ENCODE measurements around the gene ZNF207. TPM values are rescaled to one million over a fixed set of nuclear protein-coding genes. Genes with fewer than 3 reads are reported as not detected.
"Not testable (repeated sequence)": the region's sequence is repeated elsewhere in the genome, so short reads cannot be mapped to it uniquely, and the experiment has no call there.

Gene ZNF207
- total RNA-seq, 1 donor from 2014 or later: 245 TPM

DNA sequence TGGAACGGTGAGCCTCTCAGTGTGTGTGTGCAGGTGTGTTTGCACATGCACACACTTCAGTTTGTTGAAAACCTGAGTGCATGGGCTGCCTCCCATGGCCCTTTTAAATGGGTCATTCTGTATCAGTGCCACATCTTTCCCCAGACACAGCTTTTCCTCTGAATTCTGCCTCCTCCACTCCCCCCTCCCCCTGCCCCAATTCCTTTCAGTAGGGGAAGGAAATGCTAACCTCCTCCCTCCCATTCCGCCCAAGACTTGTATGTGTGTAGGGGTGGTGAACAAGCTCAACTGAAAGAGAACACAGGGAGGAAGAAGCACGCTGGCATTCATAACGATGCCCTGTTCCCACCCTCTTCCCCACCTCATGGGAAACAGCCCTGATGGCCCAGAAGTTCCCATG, 42.3 kb upstream of the ZNF207 start:
- H3K27me3 Mint-ChIP-seq (ENCODE audit: low read depth): no peaks in the 10 kb centered on the region
- DNase-seq (ENCODE audit: low read depth, low spot score): no peak
- no peaks in the 10 kb centered on the region for H3K36me3 Mint-ChIP-seq (ENCODE audit: low read depth)
- no peaks in the 10 kb centered on the region for H3K9me3 Mint-ChIP-seq
- peaks cover 48% of the 10 kb centered on the region for H3K4me1 Mint-ChIP-seq
- no peak for TF ChIP-seq CTCF (conservative IDR thresholded peaks at IDR 0.05)
- H3K27ac Mint-ChIP-seq (ENCODE audit: unreplicated experiment): no peak overlapping the region
- H3K4me3 Mint-ChIP-seq: no peak overlapping the region

DNA sequence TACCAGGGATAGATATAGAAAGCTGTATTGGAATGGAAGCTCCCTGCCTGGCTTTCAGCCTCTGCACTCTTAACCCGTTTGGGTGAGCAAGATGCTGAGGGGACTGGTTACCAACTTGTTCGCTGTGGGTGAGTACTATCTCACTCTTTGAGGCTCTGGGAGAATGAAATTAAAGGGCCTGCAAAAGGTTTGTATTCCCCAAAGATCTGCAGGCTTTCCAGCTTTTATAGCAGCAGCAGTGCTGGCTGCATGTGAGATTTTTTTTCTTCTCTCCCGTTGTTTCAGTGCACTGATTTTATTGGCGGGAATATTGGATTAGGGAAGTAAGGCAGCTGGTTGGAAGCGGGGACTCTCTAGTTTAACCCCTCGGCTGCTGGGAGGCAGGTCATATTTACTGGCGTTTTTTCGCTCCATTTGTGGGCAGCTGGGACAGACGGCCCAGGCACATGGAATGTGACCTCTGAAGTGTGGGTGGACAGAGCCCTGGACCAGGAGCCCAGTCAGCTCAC, 38.9 kb upstream of the ZNF207 start:
- no peak for TF ChIP-seq CTCF (conservative IDR thresholded peaks at IDR 0.05)
- H3K9me3 Mint-ChIP-seq: no peaks in the 10 kb centered on the region
- H3K4me3 Mint-ChIP-seq: peak overlapping the region; percentile 4
- peaks cover 3% of the 10 kb centered on the region for H3K27me3 Mint-ChIP-seq (ENCODE audit: low read depth)
- no peaks in the 10 kb centered on the region for H3K36me3 Mint-ChIP-seq (ENCODE audit: low read depth)
- H3K4me1 Mint-ChIP-seq: peaks cover 38% of the 10 kb centered on the region
- H3K27ac Mint-ChIP-seq (ENCODE audit: unreplicated experiment): no peak overlapping the region
- no peak for DNase-seq (ENCODE audit: low read depth, low spot score)

GRCh38 chr17:32314636-32315035, 35.3 kb upstream of the ZNF207 start:
- no peaks in the 10 kb centered on the region for H3K9me3 Mint-ChIP-seq
- no peak for DNase-seq (ENCODE audit: low read depth, low spot score)
- H3K27ac Mint-ChIP-seq (ENCODE audit: unreplicated experiment): no peak overlapping the region
- no peaks in the 10 kb centered on the region for H3K36me3 Mint-ChIP-seq (ENCODE audit: low read depth)
- peaks cover 38% of the 10 kb centered on the region for H3K4me1 Mint-ChIP-seq
- H3K4me3 Mint-ChIP-seq: no peak overlapping the region
- TF ChIP-seq CTCF (conservative IDR thresholded peaks at IDR 0.05): no peak
- H3K27me3 Mint-ChIP-seq (ENCODE audit: low read depth): peaks cover 3% of the 10 kb centered on the region

GRCh38 chr17:32315171-32315570, 34.8 kb upstream of the ZNF207 start:
- no peak for DNase-seq (ENCODE audit: low read depth, low spot score)
- H3K4me1 Mint-ChIP-seq: peaks cover 39% of the 10 kb centered on the region
- H3K4me3 Mint-ChIP-seq: no peak overlapping the region
- H3K27ac Mint-ChIP-seq (ENCODE audit: unreplicated experiment): no peak overlapping the region
- H3K9me3 Mint-ChIP-seq: no peaks in the 10 kb centered on the region
- H3K27me3 Mint-ChIP-seq (ENCODE audit: low read depth): peaks cover 3% of the 10 kb centered on the region
- TF ChIP-seq CTCF (conservative IDR thresholded peaks at IDR 0.05): no peak
- no peaks in the 10 kb centered on the region for H3K36me3 Mint-ChIP-seq (ENCODE audit: low read depth)

DNA sequence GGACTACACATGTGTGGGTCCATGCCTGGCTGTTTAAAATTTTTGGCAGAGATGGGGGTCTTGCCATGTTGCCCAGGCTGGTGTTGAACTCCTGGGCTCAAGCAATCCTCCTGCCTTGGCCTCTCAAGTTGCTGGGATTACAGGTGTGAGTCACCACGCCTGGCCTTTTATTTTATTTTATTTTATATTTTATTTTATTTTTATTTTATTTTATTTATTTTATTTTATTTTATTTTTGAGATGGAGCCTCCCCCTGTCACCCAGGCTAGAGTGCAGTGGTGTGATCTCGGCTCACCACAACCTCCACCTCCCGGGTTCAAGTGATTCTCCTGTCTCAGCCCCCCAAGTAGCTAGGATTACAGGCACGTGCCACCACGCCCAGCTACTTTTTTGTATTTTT, 33.3 kb upstream of the ZNF207 start:
- not testable (repeated sequence) for H3K9me3 Mint-ChIP-seq; H3K36me3 Mint-ChIP-seq (ENCODE audit: low read depth); H3K4me3 Mint-ChIP-seq; H3K27ac Mint-ChIP-seq (ENCODE audit: unreplicated experiment); DNase-seq (ENCODE audit: low read depth, low spot score); H3K27me3 Mint-ChIP-seq (ENCODE audit: low read depth)
- H3K4me1 Mint-ChIP-seq: peaks cover 30% of the 10 kb centered on the region

GRCh38 chr17:32317353-32317752, 32.6 kb upstream of the ZNF207 start:
- Mint-ChIP-seq H3K4me3 (no peak overlapping the region), H3K27me3 (ENCODE audit: low read depth) (peaks cover 3% of the 10 kb centered on the region), H3K36me3 (ENCODE audit: low read depth) (no peaks in the 10 kb centered on the region), H3K9me3 (no peaks in the 10 kb centered on the region), H3K4me1 (peaks cover 28% of the 10 kb centered on the region), H3K27ac (ENCODE audit: unreplicated experiment) (no peak overlapping the region)
- DNase-seq (ENCODE audit: low read depth, low spot score): no peak
- TF ChIP-seq CTCF (conservative IDR thresholded peaks at IDR 0.05): no peak
